Gastrocnemius medialis (tissue), 4 donors: ENCODE data around the gene DUS4L. TPM values are rescaled to one million over a fixed set of nuclear protein-coding genes. Genes with fewer than 3 reads are reported as not detected.

Experiments
- ATAC-seq, 2 donors: fragments of 150-250 bp; one replicate each; pipeline ENCODE4 v1.9.1; 2016
- DNase-seq, 2 donors: peaks; one replicate each; pipeline ENCODE4 v3.0.0-alpha.2; 2019
- H3K27ac ChIP-seq, 4 donors: fragments of 200-600 bp; sonication (generic); 1 replicate in 1 of 4; 2 replicates in 3 of 4; pipeline ENCODE4 v1.5.1; 2016 to 2018; ENCODE audit warnings: mild to moderate bottlenecking in 2 of 4, moderate library complexity in 1 of 4
- H3K27me3 ChIP-seq, 3 donors: fragments of 200-600 bp; sonication (generic) in 2 of 3; 1 replicate in 1 of 3; 2 replicates in 2 of 3; pipeline versions ENCODE4 v1.5.1 to v1.6.0; 2016 to 2019; ENCODE audit warnings: mild to moderate bottlenecking in 1 of 3, moderate library complexity in 1 of 3
- H3K36me3 ChIP-seq, 2 donors: fragments of 200-600 bp; sonication (generic) in 1 of 2; one replicate each; pipeline ENCODE4 v1.5.1; 2017 to 2018
- H3K4me1 ChIP-seq, 2 donors: fragments of 200-600 bp; sonication (generic) in 1 of 2; one replicate each; pipeline ENCODE4 v1.5.1; 2016 to 2017; ENCODE audit warnings: mild to moderate bottlenecking in 2 of 2
- H3K4me3 ChIP-seq, 4 donors: fragments of 200-600 bp; sonication (generic) in 3 of 4; 1 replicate in 1 of 4; 2 replicates in 3 of 4; pipeline ENCODE4 v1.5.1; 2016 to 2019; ENCODE audit warnings: mild to moderate bottlenecking in 2 of 4
- H3K9me3 ChIP-seq, 3 donors: fragments of 200-600 bp; sonication (generic) in 2 of 3; 1 replicate in 1 of 3; 2 replicates in 2 of 3; pipeline ENCODE4 v1.5.1; 2016 to 2019
- CTCF ChIP-seq, 5 experiments: fragments of 450-650 bp in 3 of 5; fragments of 200-600 bp in 2 of 5; sonication (generic) in 2 of 5; IDR thresholded peaks in 4 of 5; conservative IDR thresholded peaks in 1 of 5; 1 replicate in 4 of 5; 2 replicates in 1 of 5; pipeline ENCODE4 v1.5.1; 2016 to 2019; ENCODE audit warnings: antibody characterized with exemption in 5 of 5, mild to moderate bottlenecking in 3 of 5, moderate library complexity in 3 of 5
- POLR2A ChIP-seq, 2 donors: fragments of 450-650 bp; IDR thresholded peaks; one replicate each; pipeline ENCODE4 v1.6.1; 2017; ENCODE audit warnings: antibody characterized with exemption in 2 of 2, mild to moderate bottlenecking in 2 of 2, moderate library complexity in 2 of 2
- in situ Hi-C, 4 donors: fragments of 200-750 bp; cut with MboI; loops; one replicate each; pipeline versions ENCODE4 v1.15.0 to v1.8.0; 2017; ENCODE audit warnings: low sequenced_read_pairs in 4 of 4
- intact Hi-C: fragments of 100-400 bp; cut with DNase I; formaldehyde crosslinking; loops from one replicate; pipeline ENCODE4 v1.15.1; 2023; ENCODE audit warnings: low total_unique reads
- total RNA-seq, 4 donors: library from RNA; depleted of rRNA; stranded (reverse); fragments of >200 nt; gene quantifications; one replicate each; pipeline versions ENCODE4 v1.1.0 to v1.2.3, GENCODE V29; 2016

DUS4L gene
- total RNA-seq, 4 donors from 2014 or later, result 3.1 to 5.8 (median 3.6) TPM

- DNase-seq (no peak), ATAC-seq (no peak)
- TF ChIP-seq CTCF (IDR thresholded peaks at IDR 0.05 in 4 of 5, conservative IDR thresholded peaks at IDR 0.05 in 1 of 5) (no peak), POLR2A (IDR thresholded peaks at IDR 0.05) (no peak)
- H3K27ac ChIP-seq, result no peak overlapping the region
- in situ Hi-C loops, result no loop called here
- intact Hi-C loops, result no loop called here
- no peak overlapping the region for H3K4me3 ChIP-seq
- no peaks in the 10 kb centered on the region for H3K27me3 ChIP-seq
- H3K36me3 ChIP-seq, result peaks cover 4 to 26% of the 10 kb centered on the region in 2 donors
- no peaks in the 10 kb centered on the region for H3K9me3 ChIP-seq
- peaks cover 8 to 9% of the 10 kb centered on the region in 2 donors for H3K4me1 ChIP-seq
These were observed 41.5 kb downstream of the DUS4L start for GRCh38 chr7:107605218-107605815.

- no peak overlapping the region for H3K27ac ChIP-seq
- H3K27me3 ChIP-seq, result no peaks in the 10 kb centered on the region
- no peak for ATAC-seq
- intact Hi-C loops (no loop called here), in situ Hi-C loops (no loop called here)
- H3K9me3 ChIP-seq, result no peaks in the 10 kb centered on the region
- no peak for TF ChIP-seq POLR2A (IDR thresholded peaks at IDR 0.05)
- TF ChIP-seq CTCF (IDR thresholded peaks at IDR 0.05 in 4 of 5, conservative IDR thresholded peaks at IDR 0.05 in 1 of 5), result no peak
- no peak overlapping the region for H3K4me3 ChIP-seq
- peaks cover 14 to 15% of the 10 kb centered on the region in 2 donors for H3K4me1 ChIP-seq
- H3K36me3 ChIP-seq, result peaks cover 0 to 16% of the 10 kb centered on the region in 2 donors
- DNase-seq, result no peak
These were observed 42.5 kb downstream of the DUS4L start for GRCh38 chr7:107606303-107606702.

GRCh38 chr7:107609811-107610261, 46.1 kb downstream of the DUS4L start:
- Histone ChIP-seq H3K27ac (peak overlapping the region; percentile 59 to 64 (median 60)), H3K9me3 (no peaks in the 10 kb centered on the region), H3K4me3 (peak overlapping the region in 3 of 4 donors; percentile 3 to 9 (median 8)), H3K36me3 (peaks cover 0 to 21% of the 10 kb centered on the region in 2 donors), H3K4me1 (peaks cover 15 to 27% of the 10 kb centered on the region in 2 donors), H3K27me3 (no peaks in the 10 kb centered on the region)
- no peak for TF ChIP-seq CTCF (IDR thresholded peaks at IDR 0.05 in 4 of 5, conservative IDR thresholded peaks at IDR 0.05 in 1 of 5)
- TF ChIP-seq POLR2A (IDR thresholded peaks at IDR 0.05), result no peak
- DNase-seq (no peak), ATAC-seq (peak; percentile 82 to 92)
- in situ Hi-C loops, result no loop called here
- intact Hi-C loops, result loop anchor here (5.0 kb wide), 1 partner anchor 48 kb away; the partner anchor contains the start of genes COG5 and DUS4L

- in situ Hi-C loops, result no loop called here
- Histone ChIP-seq H3K27me3 (no peaks in the 10 kb centered on the region), H3K27ac (peak overlapping the region; percentile 59 to 64 (median 60)), H3K4me1 (peaks cover 15 to 27% of the 10 kb centered on the region in 2 donors), H3K9me3 (no peaks in the 10 kb centered on the region), H3K4me3 (peak overlapping the region in 1 of 4 donors; percentile 8), H3K36me3 (peaks cover 0 to 22% of the 10 kb centered on the region in 2 donors)
- no peak for TF ChIP-seq CTCF (IDR thresholded peaks at IDR 0.05 in 4 of 5, conservative IDR thresholded peaks at IDR 0.05 in 1 of 5)
- TF ChIP-seq POLR2A (IDR thresholded peaks at IDR 0.05), result no peak
- no peak for DNase-seq
- ATAC-seq, result no peak
- intact Hi-C loops, result loop anchor here (5.0 kb wide), 1 partner anchor 48 kb away; the partner anchor contains the start of genes COG5 and DUS4L
These were observed 46.6 kb downstream of the DUS4L start for GRCh38 chr7:107610323-107610722.
